Islet precursor cell (in vitro differentiated cells): ENCODE data around the gene DNM1L.
"Not testable (repeated sequence)": the region's sequence is repeated elsewhere in the genome, so short reads cannot be mapped to it uniquely, and the experiment has no call there.

Source experiments
- DNase-seq: peaks from one replicate; pipeline ENCODE4 v3.0.0-alpha.2; 2018

The DNM1L gene

DNA sequence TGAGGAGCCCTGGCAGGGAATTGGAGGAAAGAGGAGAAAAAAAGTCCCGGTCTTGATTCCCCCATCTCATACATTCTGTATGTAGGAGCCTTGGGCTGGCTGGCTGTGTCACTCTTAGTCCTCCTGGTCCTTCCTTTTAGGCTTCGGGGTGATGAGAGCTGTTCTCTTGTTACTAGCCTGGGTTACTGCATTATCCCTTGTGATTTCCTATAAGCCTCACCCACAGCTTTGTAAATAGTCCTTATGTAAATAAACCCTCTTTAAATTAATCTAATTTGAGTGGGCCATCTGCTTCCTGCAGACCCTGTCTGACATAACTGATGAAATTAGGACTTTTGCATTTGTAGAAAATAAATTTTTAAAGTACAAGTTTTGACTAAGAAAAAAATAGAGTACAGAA is 19.2 kb downstream of the DNM1L start:
- no peak for DNase-seq

DNA sequence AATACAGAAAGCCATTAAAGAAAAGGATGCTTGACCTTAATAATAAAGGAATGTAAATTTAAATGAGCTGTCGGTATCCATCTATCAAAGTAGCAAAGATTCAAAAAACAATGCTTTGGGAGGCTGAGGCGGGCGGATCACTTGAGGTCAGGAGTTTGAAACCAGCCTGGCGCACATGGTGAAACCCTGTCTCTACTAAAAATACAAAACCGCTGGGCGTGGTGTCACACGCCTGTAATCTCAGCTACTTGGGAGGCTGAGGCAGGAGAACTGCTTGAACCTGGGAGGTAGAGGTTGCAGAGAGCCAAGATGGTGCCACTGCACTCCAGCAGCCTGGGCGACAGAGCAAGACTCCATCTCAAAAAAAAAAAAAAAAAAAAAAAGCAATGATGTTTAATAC is 20.3 kb downstream of the DNM1L start:
- not testable (repeated sequence) for DNase-seq

DNA sequence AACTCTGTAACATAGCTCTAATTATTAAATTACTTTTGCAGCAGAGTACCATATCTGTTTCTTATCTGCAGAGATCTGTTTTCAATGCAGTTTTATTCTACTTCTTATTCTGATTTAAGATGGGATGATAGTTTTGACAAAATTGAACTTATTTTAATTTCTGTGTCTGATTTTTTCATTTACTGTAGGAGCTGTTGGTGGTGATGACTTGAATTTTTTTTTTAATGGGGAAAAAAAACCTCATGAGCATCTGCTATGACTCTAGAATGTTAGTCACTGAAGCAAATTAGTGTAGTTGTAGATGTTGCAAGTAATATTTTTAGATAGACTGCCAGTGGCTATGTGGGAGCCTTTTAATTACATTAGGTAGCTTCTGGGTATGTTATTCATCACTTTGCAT is 23.4 kb downstream of the DNM1L start:
- DNase-seq, result no peak

DNA sequence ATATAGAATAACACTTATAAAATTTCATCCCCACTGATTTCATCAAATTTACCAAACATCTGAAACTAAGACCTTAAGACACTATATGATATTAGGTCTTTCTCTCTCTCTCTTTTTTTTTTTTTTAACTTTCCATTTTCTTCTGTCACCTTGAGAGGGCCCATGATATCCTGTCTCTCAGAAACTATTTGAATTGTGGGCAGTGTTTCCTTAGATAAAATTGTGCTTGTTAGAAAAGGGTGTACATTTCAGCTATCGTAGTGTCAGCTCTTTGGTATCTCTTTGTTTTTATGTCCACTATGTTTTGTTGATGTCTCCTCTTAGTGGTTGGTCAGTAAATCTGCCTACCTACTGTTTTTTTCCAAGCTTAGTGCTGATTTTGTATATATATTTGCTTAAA is 23.8 kb downstream of the DNM1L start:
- DNase-seq, result no peak

DNA sequence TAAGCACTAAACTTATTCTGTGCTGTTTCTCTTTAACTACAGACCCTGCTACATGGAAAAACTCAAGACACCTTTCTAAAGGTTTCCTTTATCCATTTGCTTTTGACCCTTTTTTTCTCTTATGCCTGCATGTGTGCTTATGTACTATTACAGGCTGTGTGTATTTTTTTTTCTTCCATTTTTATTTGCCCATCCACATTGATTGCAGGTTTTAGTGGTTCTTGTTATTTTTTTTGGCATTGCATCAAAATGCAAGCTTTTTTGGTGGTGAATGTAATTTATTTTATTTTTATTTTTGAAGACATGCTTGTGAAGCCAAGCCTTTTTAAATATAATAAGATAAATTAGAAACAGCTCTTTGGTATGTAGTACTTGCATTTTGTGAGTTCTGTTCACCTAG is 26.7 kb downstream of the DNM1L start:
- no peak for DNase-seq

DNA sequence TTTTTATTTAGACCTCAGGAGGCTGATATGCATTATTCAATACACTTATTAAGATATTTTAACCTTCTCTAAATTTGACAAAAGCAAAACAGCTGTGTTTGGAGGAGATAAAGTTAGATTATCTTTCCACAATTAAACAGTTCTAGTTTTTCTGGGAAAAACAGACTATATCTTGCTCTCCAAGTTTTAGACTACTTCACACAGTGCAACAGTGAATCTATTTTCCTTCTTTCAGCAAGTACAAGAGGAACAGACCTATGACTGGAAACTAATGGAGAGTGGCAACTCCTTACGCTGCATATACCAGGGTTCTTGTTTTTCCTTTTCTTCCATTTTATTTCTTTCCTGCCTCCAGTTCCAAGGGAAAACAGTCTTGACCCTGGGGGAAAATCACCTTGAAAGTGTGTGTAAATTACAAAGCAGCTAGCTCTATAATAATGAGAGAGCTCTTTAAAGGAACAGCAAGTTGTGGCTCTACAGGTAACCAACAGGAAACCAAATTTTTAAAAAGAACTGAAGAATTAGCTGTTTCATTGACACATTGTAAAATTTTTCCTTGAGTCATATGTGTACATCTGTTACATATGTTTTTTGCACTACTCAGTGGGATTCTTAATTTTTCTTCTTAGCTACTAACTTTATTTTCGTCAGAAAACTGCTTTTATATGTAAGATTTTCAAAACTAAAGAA is 27.4 kb downstream of the DNM1L start:
- DNase-seq, result no peak

DNA sequence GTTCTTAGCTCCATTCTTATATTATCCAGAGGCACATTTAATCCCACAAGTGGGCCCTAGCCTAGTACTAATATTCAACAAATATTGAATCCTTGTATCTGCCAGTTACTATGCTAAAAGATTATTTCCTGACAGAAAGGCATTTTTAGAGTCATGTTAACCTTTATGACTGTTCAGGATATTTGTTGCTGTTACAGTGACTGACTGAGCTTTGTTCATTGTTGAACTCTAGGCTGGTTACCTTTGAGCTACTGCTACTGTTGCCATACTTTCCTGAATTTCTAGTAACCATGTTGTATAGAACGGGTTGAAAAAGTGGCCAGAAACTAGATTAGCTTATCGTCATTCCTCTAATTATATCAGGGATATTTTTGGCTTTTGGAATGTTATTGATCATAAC is 29.8 kb downstream of the DNM1L start:
- no peak for DNase-seq

DNA sequence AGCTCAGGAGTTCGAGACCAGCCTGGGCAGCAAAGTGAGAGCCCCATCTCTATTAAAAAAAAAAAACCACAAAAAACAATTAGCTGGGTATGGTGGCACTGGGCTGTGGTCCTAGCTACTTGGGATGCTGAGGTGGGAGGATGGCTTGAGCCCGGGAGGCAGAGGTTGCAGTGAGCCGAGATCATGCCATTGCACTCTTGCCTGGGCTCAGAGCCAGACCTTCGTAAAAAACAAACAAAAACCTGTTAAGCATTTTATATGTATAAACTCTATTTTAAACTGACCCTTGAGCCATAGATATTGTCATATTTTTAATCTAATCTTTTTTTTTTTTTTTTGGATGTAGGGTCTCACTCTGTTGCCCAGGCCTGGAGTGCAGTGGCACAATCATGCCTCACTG is 35.7 kb downstream of the DNM1L start:
- DNase-seq, result no peak

DNA sequence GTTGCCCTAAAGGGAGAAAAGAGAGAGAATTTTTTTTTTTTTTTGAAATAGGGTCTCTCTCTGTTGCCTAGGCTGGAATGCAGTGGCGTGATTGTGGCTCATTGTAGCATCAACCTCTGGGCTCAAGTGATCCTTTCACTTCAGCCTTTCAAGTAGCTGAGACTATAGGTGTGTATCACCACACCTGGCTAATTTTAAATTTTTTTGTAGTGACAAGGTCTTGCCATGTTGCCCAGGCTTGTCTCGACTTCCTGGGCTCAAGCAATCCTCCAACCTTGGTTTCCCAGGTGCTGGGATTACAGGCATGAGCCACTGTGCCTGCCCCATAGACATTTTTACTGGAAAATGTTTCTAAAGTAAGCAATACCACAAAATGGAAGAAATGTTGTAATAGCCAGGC is 39.8 kb downstream of the DNM1L start:
- no peak for DNase-seq

DNA sequence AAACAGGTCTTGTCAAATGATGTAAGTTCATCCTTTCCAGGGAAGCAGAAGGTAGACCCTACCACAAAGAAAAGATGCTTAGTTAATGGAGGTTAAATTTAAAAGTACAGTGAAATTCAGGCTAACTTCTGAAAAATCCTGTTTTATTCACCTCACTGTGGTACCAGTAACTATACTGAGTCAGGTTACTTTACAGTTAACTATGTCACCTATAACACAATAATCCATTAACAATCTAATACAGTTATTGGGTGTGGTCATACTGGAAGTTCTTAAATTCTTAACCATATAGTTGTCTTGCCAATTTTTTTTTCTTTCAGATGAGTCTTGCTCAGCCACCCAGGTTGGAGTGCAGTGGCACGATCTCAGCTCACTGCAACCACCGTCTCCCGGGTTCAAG is 46.2 kb downstream of the DNM1L start:
- not testable (repeated sequence) for DNase-seq

DNA sequence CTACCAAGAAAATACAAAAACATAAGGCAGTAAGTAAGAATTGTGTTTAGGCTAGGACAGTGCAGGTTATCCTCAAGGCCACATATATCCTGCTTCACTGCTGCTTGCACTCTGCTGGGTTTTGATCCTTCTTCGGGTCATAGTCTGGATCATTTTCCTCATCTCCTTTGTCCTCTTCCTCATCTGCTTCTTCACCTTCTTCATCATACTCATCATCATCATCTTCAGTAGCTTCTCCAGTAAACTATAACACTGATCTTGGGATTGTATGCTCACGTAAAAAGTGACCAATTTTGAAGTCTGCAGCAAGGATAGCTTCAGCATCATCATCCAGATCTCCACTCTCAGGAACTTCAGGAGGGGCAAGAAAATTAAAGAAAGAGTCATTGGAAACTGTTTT is 47.2 kb downstream of the DNM1L start:
- no peak for DNase-seq

DNA sequence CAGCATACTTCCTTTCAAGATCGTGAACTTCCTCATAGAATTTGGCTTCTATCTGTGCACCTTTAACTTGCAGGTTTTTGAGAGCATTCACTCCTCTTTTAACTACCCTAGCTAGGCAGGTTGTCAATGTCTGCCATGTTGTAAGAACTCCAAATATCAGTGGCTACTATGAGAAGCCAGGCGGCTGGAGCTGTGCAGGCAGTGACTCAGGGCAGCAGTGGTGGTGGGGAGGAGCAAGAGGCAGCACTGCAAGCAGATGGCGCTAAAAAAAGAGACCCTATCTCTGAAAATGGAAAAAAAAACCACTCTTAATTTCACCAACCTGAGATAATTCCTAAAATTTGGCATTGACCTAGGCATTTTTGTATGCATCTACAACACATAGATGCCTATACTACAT is 48.1 kb downstream of the DNM1L start:
- DNase-seq, result peak; percentile 67

DNA sequence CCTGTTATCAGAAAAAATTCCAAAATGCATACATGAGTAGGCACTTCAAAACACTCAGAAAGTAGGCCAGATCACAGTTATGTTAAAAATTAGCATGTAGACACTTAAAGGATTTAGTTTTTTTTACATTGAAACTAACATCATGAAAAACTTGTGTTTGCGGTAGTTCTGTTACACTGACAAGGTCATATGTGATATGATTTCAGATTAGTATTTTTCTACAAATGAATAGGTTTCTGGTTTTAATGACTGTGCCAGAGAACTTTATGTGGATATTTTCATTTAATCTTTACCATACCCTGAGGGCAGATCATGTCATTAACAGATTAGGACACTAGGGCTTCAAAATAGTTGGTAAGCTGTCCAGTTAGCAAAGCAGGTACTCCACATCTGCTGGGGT is 55.9 kb downstream of the DNM1L start:
- no peak for DNase-seq

DNA sequence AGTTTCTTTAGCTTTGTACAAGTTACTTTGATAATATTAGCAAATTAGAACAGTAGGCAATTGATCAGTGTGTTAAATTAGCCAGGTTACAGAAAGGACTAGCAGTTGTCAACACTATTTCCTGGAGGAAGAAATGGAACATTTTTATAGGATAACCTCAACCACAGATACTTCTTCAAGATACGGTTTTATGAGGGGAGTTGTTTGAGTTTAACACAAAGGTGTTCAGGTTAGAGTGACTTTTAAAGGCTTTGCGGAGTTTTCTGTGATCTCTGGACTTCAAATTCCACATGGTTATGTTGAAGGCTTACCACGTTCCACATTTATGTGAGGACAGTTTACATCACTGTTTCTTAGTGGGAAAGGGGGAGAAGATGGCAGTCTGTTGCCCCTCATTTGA is 57.3 kb downstream of the DNM1L start:
- DNase-seq, result no peak

DNA sequence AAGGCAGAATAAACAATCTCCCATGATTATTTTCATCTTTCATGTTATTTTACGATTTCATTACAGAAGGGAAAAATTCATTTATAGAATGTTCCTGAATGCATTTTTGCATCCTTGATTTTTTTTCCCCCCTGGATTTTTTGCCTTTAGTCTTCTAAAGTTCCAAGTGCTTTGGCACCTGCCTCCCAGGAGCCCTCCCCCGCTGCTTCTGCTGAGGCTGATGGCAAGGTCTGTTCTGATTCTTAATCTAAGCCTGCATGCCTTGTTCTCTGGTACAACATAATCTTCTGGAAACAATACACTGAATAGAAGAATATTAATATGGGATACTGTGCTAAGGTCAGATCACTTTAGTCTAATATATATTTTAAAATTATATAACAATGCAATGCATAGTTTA is 58.6 kb downstream of the DNM1L start:
- no peak for DNase-seq

DNA sequence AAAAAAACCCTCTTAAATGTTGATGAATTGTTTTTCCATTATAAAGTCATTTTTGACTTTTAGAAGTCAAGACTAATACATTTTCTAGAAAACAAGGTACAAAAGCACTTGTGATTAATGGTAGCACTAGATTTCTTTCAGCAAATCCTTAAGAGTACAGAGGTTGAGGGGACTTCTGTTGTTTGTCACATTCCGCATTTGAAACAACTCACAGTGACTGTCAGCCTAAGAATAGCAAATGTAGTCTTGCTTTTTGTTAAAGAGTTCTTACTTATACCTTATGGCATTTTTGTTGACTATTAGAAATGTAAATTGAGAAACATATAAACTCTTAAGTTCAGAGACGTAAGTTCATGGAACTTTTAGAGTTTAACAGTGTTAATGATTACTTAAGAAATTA is 60.2 kb downstream of the DNM1L start:
- DNase-seq, result no peak

DNA sequence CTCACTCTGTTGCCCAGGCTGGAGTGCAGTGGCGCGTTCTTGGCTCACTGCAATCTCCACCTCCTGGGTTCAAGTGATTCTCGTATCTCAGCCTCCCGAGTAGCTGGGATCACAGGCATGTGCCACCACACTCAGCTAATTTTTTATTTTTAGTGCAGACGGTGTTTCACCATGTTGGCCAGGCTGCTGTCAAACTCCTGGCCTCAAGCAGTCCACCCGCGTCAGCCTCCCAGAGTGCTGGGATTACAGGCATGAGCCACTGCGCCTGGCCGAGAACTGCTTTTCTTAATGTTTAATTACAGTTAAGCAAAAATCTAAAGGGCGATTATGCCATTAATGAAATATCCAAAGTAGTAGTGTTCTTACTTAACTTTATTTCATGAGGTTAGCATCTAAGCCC is 63.0 kb downstream of the DNM1L start:
- DNase-seq, result no peak

DNA sequence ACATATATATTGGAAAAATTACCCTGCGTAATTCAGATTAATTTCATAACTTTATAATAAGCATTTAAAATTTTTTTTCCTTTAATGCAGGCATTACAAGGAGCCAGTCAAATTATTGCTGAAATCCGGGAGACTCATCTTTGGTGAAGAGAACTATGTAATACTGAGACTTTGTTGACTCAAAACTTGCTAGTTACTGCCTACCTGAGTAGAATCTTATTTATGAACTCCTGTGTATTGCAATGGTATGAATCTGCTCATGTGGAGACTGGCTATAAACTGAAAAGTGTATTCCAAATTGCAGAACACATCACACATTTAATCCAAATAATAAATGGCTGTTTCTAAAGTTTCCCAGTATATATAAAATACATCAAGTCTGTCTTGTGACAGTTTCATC is 64.2 kb downstream of the DNM1L start:
- DNase-seq, result no peak

DNA sequence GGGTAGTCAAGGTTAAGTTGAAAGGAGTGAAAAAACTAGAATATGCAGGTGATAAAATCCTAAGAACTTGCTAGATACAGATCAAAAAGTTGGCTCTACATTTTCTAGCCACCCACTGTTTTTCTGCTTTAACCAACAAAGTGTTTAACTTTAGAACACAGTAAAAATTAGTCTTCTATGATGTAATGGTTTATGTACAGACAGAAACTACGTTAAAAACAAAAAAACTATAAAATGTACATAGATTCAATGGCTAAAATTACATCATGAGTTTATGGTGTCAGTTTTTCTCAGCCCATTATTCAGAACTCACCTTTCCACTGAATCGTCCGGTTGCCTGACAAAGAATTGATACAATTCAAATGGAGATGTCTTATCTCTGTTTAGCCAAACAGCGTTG is 74.5 kb downstream of the DNM1L start:
- no peak for DNase-seq

DNA sequence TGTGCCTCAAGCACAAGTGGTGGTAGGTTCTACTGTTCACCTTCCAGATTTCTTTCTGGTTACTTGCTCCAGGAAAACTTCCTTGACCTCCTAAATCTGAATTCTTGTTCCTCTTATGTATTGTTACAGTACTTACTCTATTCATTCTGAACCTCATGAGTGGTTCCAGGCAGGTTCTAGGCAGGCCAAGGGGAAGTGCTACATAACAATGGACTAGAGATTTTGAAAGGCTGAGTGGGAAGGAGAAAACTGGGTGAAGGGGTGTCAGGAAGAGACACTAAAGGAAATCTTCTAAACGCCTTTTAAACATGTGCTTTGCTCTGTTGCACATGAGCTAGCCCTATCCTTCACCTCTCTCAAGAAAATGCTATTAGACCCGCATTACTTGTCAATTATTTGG is 75.0 kb downstream of the DNM1L start:
- no peak for DNase-seq

DNA sequence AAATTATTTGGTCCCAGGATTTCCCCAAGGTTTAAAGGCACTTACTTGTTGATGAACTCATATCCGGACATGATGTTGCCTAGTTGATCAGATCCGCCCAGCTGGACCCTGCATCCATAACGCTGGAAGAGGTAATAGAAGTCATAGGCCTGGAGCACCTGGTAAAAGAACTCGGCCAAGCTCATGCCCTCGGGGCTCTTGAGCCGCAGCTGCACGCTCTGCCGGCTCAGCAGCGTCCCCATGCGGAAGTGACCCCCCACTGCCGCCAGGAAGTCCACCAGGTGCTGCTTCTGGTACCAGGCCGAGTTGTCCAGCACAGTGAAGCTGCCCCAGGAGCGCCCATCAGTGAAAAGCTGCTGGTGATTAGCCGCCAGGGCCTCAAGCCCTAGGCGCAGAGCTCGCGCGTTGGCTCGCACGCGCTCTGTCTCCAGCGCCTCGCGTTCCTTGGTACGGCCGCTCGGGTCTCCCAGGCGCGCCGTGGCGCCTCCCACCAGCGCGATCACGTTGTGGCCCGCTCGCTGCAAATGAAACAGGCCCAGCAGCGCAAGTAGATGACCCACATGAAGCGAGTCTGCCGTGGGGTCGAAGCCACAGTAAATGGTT is 76.1 kb downstream of the DNM1L start:
- DNase-seq, result peak; percentile 98

DNA sequence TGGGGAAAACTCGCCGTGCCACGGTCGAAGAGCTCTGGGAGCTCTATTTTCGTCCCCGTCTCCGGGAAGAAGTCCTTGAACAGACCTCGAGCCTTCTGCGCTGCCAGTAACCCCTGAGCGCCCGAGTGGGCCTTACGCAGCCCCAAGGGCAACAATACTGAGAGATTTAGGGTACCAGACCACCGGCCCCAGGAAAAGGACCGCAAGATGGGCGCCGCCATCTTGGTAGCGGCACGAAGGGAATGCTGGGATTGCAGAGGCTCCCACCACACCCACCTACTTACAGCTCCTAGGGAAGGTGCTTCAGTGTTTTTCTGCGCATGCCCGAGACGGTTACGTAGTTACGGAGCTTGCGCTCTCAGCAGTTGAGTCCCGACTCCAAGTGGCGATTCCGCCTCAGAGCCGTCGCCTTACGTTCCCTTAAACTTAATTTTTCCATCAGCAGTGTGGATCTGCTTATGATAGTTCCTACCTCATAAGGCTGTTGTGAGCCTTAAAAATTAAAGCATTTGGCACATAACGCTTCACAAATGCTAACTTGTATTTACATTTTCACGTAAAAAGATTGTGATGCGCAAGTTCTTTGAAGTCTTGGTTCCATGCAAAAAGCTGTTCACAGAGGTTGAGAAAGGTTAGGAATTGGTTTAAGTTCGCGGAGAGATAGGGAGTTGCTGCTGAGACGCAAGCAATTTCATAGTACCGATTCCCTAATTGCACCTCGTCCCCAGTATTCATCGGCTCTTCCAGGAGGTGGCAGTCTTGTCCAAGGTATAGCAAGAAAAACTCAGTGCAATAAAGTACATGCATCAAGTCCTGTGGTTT is 76.8 kb downstream of the DNM1L start, which contains the start of gene YARS2:
YARS2 (minus strand) TSS at position 244 of the 822 bp plus-strand sequence; CDS start at position 221, 23 bp downstream.
- peak; percentile 99 for DNase-seq

DNA sequence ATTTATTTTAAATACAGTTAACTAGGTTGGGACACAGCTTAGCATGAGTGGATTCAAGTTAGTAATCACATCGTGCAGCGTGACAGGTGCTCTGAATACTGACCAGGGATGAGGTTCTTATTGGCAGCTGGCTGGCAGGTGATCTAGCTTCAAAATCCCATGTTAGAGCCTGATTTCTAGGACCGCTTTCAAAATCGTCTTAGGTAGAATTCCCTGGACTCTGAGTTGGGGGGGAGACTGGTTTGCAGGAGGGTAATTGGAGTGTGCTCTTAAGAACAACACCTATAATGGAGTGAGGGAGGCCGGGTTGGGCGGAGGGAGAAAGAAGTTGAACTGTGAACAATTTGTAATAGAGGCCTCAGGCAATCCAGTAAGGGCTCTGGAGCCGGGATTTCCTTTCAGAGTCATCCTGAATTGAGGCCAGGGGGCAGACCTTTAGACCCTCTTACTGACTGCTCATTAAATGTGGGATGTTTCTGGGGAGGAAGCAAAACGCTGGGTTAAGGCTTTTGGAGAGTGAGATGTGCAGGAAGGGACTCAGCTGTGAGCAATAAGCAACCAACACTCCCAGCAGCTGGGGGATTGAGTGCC is 77.5 kb downstream of the DNM1L start:
- DNase-seq, result peak; percentile 90

DNA sequence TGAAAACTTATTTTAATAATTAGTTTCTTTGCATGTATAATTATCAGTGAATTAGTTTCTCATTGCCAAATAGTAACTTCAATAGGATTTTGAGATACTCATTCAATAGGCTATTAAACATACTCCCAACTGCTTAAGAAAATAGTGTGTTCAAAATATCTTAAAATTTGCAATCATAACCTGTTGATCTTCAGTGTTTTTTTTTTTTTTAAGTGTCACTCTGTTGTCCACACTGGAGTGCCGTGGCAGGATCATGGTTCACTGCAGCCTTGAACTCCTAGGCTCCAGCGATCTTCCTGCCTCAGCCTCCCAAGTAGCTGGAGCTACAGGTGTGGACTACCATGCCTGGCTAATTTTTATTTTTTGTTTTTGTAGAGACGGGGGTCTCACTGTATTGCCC is 78.1 kb downstream of the DNM1L start:
- DNase-seq, result no peak
